HepG2 (cell line): ENCODE results near the gene TEX14. TPM values are rescaled to one million over a fixed set of nuclear protein-coding genes. Genes with fewer than 3 reads are reported as not detected.

Experiments used
- ARID2 ChIP-seq: sonication (generic); formaldehyde crosslinking; IDR thresholded peaks from 2 replicates; pipeline ENCODE4 v1.8.1; 2022; ENCODE audit warnings: mild to moderate bottlenecking, missing genetic modification reagents, borderline replicate concordance
- BCL6 ChIP-seq: IDR thresholded peaks from 2 replicates; pipeline ENCODE4 v1.6.1; 2016; ENCODE audit warnings: missing genetic modification reagents, missing compliant biosample characterization
- CBX5 ChIP-seq: sonication (generic); formaldehyde crosslinking; IDR thresholded peaks from 2 replicates; pipeline ENCODE4 v1.4.0; 2020; ENCODE audit warnings: missing genetic modification reagents, borderline replicate concordance
- CEBPG ChIP-seq: IDR thresholded peaks from 2 replicates; pipeline ENCODE4 v1.6.1; 2016
- CREM ChIP-seq, 2 experiments: sonication (generic) in 1 of 2; formaldehyde crosslinking in 1 of 2; IDR thresholded peaks; 2 replicates each; pipeline versions ENCODE4 v1.4.0 to v1.6.1; 2016 to 2020; ENCODE audit warnings: antibody characterized with exemption in 1 of 2, mild to moderate bottlenecking in 1 of 2, missing genetic modification reagents in 1 of 2
- FOSL1 ChIP-seq: sonication (generic); formaldehyde crosslinking; IDR thresholded peaks from 2 replicates; pipeline ENCODE4 v1.9.0; 2021; ENCODE audit warnings: missing genetic modification reagents, borderline replicate concordance
- FOXA1 ChIP-seq, 2 experiments: fragments of 450-650 bp in 1 of 2; sonication (generic) in 1 of 2; formaldehyde crosslinking in 1 of 2; IDR thresholded peaks; 2 replicates each; pipeline versions ENCODE4 v1.4.0 to v1.6.1; 2016 to 2020; ENCODE audit warnings: missing genetic modification reagents in 1 of 2
- GATAD2A ChIP-seq: IDR thresholded peaks from 2 replicates; pipeline ENCODE4 v1.6.1; 2016
- GTF3A ChIP-seq: sonication (generic); formaldehyde crosslinking; conservative IDR thresholded peaks from 2 replicates; pipeline ENCODE4 v1.4.0; 2020; ENCODE audit warnings: mild to moderate bottlenecking, missing genetic modification reagents
- HMG20A ChIP-seq: IDR thresholded peaks from 2 replicates; pipeline ENCODE4 v1.6.1; 2016; ENCODE audit warnings: borderline replicate concordance
- HNF4G ChIP-seq, 2 experiments: sonication (generic) in 1 of 2; formaldehyde crosslinking in 1 of 2; IDR thresholded peaks; 2 replicates each; pipeline versions ENCODE4 v1.4.0 to v1.6.1; 2011 to 2020; ENCODE audit warnings: borderline replicate concordance in 2 of 2, low read depth in 2 of 2, mild to moderate bottlenecking in 2 of 2, low read length in 1 of 2, missing genetic modification reagents in 1 of 2, moderate library complexity in 1 of 2
- JUNB ChIP-seq: sonication (generic); formaldehyde crosslinking; IDR thresholded peaks from 2 replicates; pipeline ENCODE4 v1.8.0; 2022; ENCODE audit warnings: missing genetic modification reagents, mild to moderate bottlenecking, borderline replicate concordance
- JUND ChIP-seq: sonication (generic); formaldehyde crosslinking; IDR thresholded peaks from 2 replicates; pipeline ENCODE4 v1.8.0; 2022; ENCODE audit warnings: mild to moderate bottlenecking, missing genetic modification reagents
- MED1 ChIP-seq: sonication (generic); formaldehyde crosslinking; IDR thresholded peaks from 2 replicates; pipeline ENCODE4 v1.4.0; 2020; ENCODE audit warnings: missing genetic modification reagents
- NFE2 ChIP-seq: sonication (generic); formaldehyde crosslinking; IDR thresholded peaks from 2 replicates; pipeline ENCODE4 v1.4.0; 2020; ENCODE audit warnings: missing genetic modification reagents
- NFE2L2 ChIP-seq: fragments of 150-350 bp; IDR thresholded peaks from 2 replicates; pipeline ENCODE4 v1.6.1; 2014; ENCODE audit warnings: low read length
- NR2F2 ChIP-seq: IDR thresholded peaks from 2 replicates; pipeline ENCODE4 v1.6.1; 2012; ENCODE audit warnings: low read depth, inconsistent platforms, borderline replicate concordance
- NR2F6 ChIP-seq, 2 experiments: IDR thresholded peaks; 2 replicates each; pipeline ENCODE4 v1.6.1; 2016; ENCODE audit warnings: antibody characterized with exemption in 1 of 2, mild to moderate bottlenecking in 1 of 2
- PPARG ChIP-seq: conservative IDR thresholded peaks from 2 replicates; pipeline ENCODE4 v1.6.1; 2016; ENCODE audit warnings: missing biosample characterization, missing genetic modification reagents
- RCOR2 ChIP-seq: IDR thresholded peaks from 2 replicates; pipeline ENCODE4 v1.6.1; 2016; ENCODE audit warnings: missing biosample characterization, missing genetic modification reagents
- REST ChIP-seq, 2 experiments: IDR thresholded peaks; 2 replicates each; pipeline ENCODE4 v1.6.1; 2011 to 2012; ENCODE audit warnings: low read length in 2 of 2, borderline replicate concordance in 1 of 2, low read depth in 1 of 2, mild to moderate bottlenecking in 1 of 2, moderate library complexity in 1 of 2
- TEAD3 ChIP-seq: optimal IDR thresholded peaks from 2 replicates; pipeline ENCODE3; 2016; ENCODE audit warnings: borderline replicate concordance
- YY1 ChIP-seq: IDR thresholded peaks from 2 replicates; pipeline ENCODE4 v1.6.1; 2011; ENCODE audit warnings: low read length, low read depth, moderate library complexity, mild to moderate bottlenecking; ENCODE audit not compliant: insufficient read depth, insufficient replicate concordance
- ZBTB14 ChIP-seq: sonication (generic); formaldehyde crosslinking; IDR thresholded peaks from 2 replicates; pipeline ENCODE4 v1.4.0; 2020; ENCODE audit warnings: missing genetic modification reagents
- ZFX ChIP-seq: sonication (generic); formaldehyde crosslinking; IDR thresholded peaks from 2 replicates; pipeline ENCODE4 v1.4.0; 2020; ENCODE audit warnings: mild to moderate bottlenecking, low read depth, missing genetic modification reagents, moderate library complexity
- ZNF12 ChIP-seq: sonication (generic); formaldehyde crosslinking; IDR thresholded peaks from 2 replicates; pipeline ENCODE4 v1.5.0; 2020; ENCODE audit warnings: missing genetic modification reagents
- ZNF530 ChIP-seq: sonication (generic); formaldehyde crosslinking; IDR thresholded peaks from 2 replicates; pipeline ENCODE4 v1.5.0; 2020; ENCODE audit warnings: low read depth, mild to moderate bottlenecking, missing genetic modification reagents
- ZNF557 ChIP-seq: sonication (generic); formaldehyde crosslinking; IDR thresholded peaks from 2 replicates; pipeline ENCODE4 v1.4.0; 2020; ENCODE audit warnings: missing genetic modification reagents
- polyA plus RNA-seq, 8 experiments: library from polyadenylated mRNA; depleted of rRNA in 3 of 8; stranded (reverse) in 7 of 8; unstranded in 1 of 8; fragments of >200 nt; fragmentation: Illumina TruSeq in 4 of 8; extraction: Trizol in 4 of 8; gene quantifications; 2 replicates each; pipeline versions ENCODE4 v1.2.1 to v1.2.3, GENCODE V29; 2011 to 2016; ENCODE audit warnings: low read depth in 4 of 8, missing spikeins in 1 of 8, mixed read lengths in 1 of 8; ENCODE audit not compliant: insufficient read depth in 1 of 8
- total RNA-seq, 5 experiments: library from RNA; depleted of rRNA; stranded (reverse); fragments of >200 nt; fragmentation: Illumina TruSeq; extraction: Trizol; gene quantifications; 2 replicates each; pipeline ENCODE4 v1.2.3, GENCODE V29; 2016; ENCODE audit warnings: low read depth in 1 of 5

The TEX14 gene
- total and polyA plus RNA-seq, 2 of the 13 experiments (the other 11 are each of a cell fraction or from before 2014, with no cell fraction given): 0.04 to 0.07 TPM

GRCh38 chr17:58535431-58535830 is 156.4 kb downstream of the TEX14 start (continued):
- no peak for TF ChIP-seq ZBTB14 (CRISPR knock-in tag)
- peak; percentile 12 for TF ChIP-seq YY1
- TF ChIP-seq FOXA1 (IDR thresholded peaks at IDR 0.05): no peak
- TF ChIP-seq FOXA1 (CRISPR knock-in tag; IDR thresholded peaks at IDR 0.05): peak; percentile 24; the same call in 1 of the 2 replicates
- TF ChIP-seq ZNF12 (CRISPR knock-in tag): 0 out of 2 replicates have a peak, but pooled peaks have one; percentile 19
- TF ChIP-seq CBX5 (CRISPR knock-in tag): no peak
- peak; percentile 24; the same call in 1 of the 2 replicates for TF ChIP-seq RCOR2
- peak; percentile 90 for TF ChIP-seq NFE2L2
- no peak for TF ChIP-seq REST (IDR thresholded peaks at IDR 0.05; ENCODE audit: borderline replicate concordance in 1 of 2, low read depth in 1 of 2, low read length in 2 of 2)
- TF ChIP-seq GTF3A (CRISPR knock-in tag): 0 out of 2 replicates have a peak, but pooled peaks have one; percentile 24
- peak; percentile 64 for TF ChIP-seq TEAD3
- TF ChIP-seq HMG20A: peak; percentile 41; the same call in 1 of the 2 replicates
- peak; percentile 63; the same call in 1 of the 2 replicates for TF ChIP-seq JUNB (CRISPR knock-in tag)
- TF ChIP-seq FOSL1 (CRISPR knock-in tag): peak; percentile 84
- TF ChIP-seq HNF4G (IDR thresholded peaks at IDR 0.05; ENCODE audit: borderline replicate concordance, low read depth, low read length): peak; percentile 73
- no peak for TF ChIP-seq HNF4G (CRISPR knock-in tag; IDR thresholded peaks at IDR 0.05; ENCODE audit: borderline replicate concordance, low read depth)
- TF ChIP-seq JUND (CRISPR knock-in tag): peak; percentile 81
- TF ChIP-seq CREM (IDR thresholded peaks at IDR 0.05): peak; percentile 52; the same call in 1 of the 2 replicates
- TF ChIP-seq CREM (CRISPR knock-in tag; IDR thresholded peaks at IDR 0.05): no peak
- 0 out of 2 replicates have a peak, but pooled peaks have one; percentile 50 for TF ChIP-seq NFE2 (CRISPR knock-in tag)
- no peak for TF ChIP-seq ARID2 (CRISPR knock-in tag)
- TF ChIP-seq PPARG (CRISPR knock-in tag): peak; percentile 78
- peak; percentile 29; the same call in 1 of the 2 replicates for TF ChIP-seq BCL6
- TF ChIP-seq GATAD2A (CRISPR knock-in tag): peak; percentile 78
- peak; percentile 29; the same call in 1 of the 2 replicates for TF ChIP-seq MED1 (CRISPR knock-in tag)
- 0 out of 2 replicates have a peak, but pooled peaks have one; percentile 11 for TF ChIP-seq CEBPG (CRISPR knock-in tag)
- no peak for TF ChIP-seq ZNF530 (CRISPR knock-in tag)
- TF ChIP-seq ZNF557 (CRISPR knock-in tag): no peak
- TF ChIP-seq NR2F6 (IDR thresholded peaks at IDR 0.05): peak; percentile 81
- TF ChIP-seq NR2F6 (CRISPR knock-in tag; IDR thresholded peaks at IDR 0.05): peak; percentile 71
- TF ChIP-seq NR2F2: peak; percentile 70; the same call in 1 of the 2 replicates
- TF ChIP-seq ZFX (CRISPR knock-in tag): 0 out of 2 replicates have a peak, but pooled peaks have one; percentile 28
